GM20000 (cell line): ENCODE measurements around the gene SDR39U1.
"Not testable (repeated sequence)": the region's sequence is repeated elsewhere in the genome, so short reads cannot be mapped to it uniquely, and the experiment has no call there.

Source experiments
- DNase-seq: peaks from one replicate; pipeline ENCODE4 v3.0.0; 2012; ENCODE audit warnings: low spot score
- TF ChIP-seq, protein P1 (sequence below): IDR thresholded peaks from 2 replicates; pipeline ENCODE4 v1.5.1; 2012; ENCODE audit warnings: mild to moderate bottlenecking, control low read depth; ENCODE audit errors: extremely low read depth, missing control alignments

Gene SDR39U1, protein sequence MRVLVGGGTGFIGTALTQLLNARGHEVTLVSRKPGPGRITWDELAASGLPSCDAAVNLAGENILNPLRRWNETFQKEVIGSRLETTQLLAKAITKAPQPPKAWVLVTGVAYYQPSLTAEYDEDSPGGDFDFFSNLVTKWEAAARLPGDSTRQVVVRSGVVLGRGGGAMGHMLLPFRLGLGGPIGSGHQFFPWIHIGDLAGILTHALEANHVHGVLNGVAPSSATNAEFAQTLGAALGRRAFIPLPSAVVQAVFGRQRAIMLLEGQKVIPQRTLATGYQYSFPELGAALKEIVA

DNA sequence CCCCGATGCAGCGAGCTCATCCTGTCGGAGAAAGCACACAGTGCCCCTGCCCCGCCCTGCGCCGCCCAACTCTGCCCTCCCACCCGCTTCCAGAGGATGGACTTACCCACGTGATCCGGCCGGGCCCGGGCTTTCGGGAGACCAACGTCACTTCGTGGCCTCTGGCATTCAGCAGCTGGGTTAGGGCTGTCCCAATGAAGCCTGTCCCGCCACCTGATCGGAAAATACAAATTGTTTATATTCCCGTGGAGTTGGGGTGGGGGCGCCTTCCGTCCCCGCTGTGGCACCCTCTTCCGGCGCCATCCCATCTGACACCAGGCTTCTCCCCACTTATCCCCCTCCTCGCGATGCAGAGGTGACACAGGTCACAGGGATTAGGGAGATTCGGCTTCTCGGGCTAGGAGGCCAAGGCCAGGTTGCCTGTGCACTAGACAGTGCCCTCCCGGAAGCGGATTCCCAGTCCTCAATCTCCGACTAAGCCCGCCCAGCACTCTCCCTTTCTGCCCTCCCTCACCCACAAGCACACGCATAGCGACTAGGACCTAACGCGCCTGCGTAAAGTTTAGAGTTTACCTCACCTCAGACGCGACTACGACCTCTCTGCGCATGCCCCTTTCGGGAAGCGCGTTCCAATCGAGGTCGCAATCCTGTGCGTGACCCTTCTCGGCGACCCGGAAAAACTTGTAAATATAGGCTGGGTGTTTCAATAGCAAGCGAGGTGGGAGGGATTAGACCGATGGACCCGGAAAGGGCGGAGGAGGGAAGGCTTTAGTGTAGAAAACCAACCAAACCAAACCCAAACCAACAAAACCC, at the start of gene SDR39U1:
Gene SDR39U1, minus strand, starts transcription at position 537 of the 813 bp plus-strand sequence. Its CDS starts 7 bp downstream, at position 530.
- peak; percentile 92 for DNase-seq
- TF ChIP-seq, protein P1, sequence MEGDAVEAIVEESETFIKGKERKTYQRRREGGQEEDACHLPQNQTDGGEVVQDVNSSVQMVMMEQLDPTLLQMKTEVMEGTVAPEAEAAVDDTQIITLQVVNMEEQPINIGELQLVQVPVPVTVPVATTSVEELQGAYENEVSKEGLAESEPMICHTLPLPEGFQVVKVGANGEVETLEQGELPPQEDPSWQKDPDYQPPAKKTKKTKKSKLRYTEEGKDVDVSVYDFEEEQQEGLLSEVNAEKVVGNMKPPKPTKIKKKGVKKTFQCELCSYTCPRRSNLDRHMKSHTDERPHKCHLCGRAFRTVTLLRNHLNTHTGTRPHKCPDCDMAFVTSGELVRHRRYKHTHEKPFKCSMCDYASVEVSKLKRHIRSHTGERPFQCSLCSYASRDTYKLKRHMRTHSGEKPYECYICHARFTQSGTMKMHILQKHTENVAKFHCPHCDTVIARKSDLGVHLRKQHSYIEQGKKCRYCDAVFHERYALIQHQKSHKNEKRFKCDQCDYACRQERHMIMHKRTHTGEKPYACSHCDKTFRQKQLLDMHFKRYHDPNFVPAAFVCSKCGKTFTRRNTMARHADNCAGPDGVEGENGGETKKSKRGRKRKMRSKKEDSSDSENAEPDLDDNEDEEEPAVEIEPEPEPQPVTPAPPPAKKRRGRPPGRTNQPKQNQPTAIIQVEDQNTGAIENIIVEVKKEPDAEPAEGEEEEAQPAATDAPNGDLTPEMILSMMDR, result no peak

DNA sequence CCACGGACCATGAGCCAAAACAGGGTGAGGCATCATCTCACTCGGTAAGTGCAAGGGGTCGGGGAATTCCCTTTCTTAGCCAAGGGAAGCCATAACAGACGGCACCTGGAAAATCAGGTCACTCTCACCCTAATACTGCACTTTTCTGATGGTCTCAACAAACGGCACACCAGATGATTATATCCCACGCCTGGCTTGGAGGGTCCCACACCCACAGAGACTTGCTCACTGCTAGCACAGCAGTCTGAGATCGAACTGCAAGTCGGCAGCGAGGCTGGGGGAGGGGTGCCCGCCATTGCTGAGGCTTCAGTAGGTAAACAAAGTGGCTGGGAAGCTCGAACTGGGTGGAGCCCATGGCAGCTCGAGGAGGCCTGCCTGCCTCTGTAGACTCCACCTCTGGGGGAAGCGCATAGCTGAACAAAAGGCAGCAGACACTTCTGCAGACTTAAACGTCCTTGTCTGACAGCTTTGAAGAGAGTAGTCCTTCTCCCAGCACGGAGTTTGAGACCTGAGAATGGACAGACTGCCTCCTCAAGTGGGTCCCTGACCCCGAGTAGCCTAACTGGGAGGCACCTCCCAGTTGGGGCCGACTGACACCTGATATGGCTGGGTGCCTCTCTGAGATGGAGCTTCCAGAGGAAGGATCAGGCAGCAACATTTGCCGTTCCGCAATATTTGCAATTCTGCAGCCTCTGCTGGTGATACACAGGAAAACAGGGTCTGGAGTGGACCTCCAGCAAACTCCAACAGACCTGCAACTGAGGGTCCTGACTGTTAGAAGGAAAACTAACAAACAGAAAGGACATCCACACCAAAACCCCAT, 49.2 kb upstream of the SDR39U1 start:
- not testable (repeated sequence) for DNase-seq

DNA sequence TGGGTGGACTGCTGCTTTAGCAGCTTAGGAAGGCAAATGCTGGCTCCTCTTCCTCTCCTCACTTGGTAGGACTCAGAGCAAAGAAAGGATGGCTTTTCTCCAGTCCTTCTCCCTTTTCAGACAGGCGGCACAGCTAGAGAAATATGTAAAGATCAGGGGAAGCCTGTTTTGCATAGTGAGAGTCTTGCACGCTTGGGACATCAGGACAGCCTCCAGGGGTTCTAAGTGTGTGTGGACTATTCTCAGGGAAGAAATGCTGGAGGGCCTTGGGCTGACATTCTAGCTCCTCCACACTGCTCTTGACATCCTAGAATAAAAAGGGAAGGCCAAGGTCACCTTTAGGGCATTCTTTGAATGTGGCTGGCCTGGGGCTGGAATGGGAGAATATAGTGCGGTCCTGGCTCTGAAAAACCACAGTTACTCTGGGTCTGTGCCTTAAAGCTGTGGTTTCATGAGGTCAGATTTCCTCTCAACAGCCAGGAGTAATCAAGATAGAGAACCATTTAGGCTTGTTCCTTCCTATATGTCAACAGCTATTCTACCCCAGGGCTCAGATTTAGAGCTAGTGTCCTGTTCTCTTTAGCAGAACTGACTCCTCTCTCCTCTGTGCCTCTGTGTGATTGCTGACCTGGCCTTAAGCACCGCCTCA, 41.2 kb upstream of the SDR39U1 start:
- TF ChIP-seq, protein P1, result no peak
- DNase-seq, result no peak

DNA sequence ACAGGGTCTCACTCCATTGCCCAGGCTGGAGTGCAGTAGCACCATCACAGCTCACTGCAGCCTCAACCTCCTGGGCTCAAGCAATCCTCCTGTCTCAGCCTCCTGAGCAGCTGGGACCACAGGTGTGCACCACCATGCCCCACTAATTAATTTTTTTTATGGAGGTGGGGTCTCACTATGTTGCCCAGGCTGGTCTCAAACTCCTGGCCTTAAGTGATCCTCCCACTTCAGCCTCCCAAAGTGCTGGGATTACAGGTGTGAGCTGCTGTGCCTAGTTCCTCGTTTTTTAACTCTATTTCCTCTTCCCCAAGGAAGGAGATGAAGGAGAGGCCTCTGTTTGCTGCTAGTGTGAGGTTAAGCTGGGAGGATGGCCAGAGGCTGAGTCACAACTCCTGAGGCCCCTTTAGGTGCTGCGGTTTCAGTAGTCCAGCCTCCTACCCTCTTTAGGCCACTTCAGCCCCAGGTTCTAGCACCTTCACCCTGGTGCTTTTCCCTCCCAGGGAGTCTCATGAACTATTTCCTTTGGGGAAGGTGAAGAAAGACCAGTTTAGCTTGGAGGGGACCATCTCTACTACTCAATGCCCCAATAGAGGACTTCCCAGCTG, 40.2 kb upstream of the SDR39U1 start:
- DNase-seq, result not testable (repeated sequence)

DNA sequence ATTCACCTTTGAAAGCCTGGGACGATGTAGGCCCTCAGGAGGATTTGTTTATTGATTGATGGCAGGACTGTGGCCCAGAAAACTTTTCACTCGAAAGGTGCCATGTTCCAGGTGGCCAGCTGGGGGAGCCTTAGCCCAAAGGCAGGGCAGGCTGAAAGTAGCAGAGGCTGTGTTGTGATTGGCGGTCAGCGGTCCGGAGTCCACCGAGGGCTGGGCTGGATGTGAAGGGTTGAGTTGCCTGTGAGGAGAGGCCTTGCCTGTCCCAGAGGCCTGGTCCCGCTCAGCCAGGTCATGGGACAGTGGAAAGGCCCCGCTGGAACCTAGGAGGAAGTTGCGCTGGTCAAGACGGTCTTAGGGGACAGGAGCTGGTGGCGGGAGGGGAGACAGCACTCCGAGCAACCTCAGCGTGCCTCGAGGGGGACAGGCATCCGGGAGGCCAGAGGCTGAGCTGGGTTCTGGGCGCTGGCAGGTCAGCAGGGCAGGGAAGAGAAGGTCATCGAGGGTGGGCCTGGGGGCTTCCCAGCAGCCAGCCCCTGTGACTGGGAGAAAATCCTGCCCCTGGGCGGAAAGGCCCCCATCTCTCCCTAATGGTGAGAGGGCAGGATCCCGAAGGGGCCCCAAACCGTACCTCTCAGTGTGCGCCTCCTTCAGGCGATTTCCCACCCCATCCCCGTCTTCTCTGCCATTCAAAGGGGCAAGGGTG, 39.2 kb upstream of the SDR39U1 start:
- TF ChIP-seq, protein P1, result peak; percentile 61
- peak; percentile 81 for DNase-seq

DNA sequence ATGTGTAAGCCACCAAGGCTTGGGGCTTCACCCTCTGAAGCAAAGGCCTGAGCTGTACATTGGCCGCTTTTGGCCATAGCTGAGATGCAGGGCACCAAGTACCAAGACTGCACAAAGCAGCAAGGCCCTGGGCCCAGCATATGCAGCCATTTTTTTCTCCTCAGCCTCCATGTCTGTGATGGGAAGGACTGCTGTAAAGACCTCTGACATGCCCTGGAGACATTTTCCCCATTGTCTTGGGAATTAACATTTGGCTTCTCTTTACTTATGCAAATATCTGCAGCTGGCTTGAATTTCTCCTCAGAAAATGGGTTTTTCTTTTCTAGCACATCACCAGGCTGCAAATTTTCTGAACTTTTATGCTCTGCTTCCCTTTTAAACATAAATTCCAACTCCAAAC, 37.4 kb upstream of the SDR39U1 start:
- not testable (repeated sequence) for DNase-seq

DNA sequence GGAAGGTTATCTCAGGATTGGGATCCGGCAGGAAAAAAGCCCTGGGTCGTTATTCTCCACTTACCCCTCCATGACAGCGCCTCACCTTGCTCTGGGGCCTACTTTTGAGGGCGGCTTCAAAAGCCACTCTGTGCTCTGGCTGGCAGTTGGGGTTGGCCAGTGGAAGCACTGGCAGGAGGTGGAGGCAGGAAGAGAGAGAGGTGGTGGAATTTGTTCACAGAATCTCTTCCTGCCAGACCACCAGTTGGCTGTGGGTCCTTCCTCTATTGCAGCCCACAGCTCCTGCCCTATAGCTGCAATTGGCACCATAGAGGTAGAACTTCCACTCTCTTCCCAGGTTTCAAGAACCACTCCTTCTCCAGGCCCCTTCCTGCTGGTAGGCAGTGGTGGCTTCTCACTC, 32.7 kb upstream of the SDR39U1 start:
- TF ChIP-seq, protein P1, result no peak
- DNase-seq, result no peak

DNA sequence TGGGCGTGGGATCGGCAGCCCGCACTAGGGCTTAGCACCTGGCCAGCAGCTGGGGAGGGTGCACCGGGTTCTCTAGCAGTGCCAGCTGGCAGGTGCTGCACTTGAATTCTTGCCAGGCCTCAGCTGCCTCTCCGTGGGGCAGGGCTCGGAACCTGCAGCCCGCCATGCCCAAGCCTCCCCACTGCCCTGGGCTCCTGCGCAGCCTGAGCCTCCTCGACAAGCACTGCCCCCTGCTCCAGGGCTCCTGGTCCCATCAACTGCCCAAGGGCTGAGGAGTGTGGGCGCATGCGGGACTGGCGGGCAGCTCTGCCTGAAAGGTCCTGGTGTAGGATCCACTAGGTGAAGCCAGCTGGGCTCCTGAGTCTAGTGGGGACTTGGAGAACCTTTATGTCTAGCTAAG, 30.6 kb upstream of the SDR39U1 start:
- DNase-seq, result no peak
- TF ChIP-seq, protein P1, result no peak

DNA sequence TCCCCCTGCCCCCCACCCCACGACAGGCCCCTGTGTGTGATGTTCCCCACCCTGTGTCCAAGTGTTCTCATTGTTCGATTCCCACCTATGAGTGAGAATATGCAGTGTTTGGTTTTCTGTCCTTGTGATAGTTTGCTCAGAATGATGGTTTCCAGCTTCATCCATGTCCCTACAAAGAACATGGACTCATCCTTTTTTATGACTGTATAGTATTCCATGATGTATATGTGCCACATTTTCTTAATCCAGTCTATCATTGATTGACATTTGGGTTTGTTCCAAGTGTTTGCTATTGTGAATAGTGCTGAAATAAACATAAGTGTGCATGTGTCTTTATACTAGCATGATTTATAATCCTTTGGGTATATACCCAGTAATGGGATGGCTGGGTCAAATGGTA, 27.9 kb upstream of the SDR39U1 start:
- DNase-seq, result not testable (repeated sequence)
